Fibroblast of mammary gland (primary cell): ENCODE results near the gene ALOX15B.

Experiments
- DNase-seq: peaks from one replicate; pipeline ENCODE4 v3.0.0-alpha.2; 2010; ENCODE audit warnings: low read depth
- H3K4me3 ChIP-seq: 2 replicates; pipeline ENCODE4 v1.5.1; 2011; ENCODE audit warnings: low read depth, mild to moderate bottlenecking, low read length, moderate library complexity; ENCODE audit not compliant: control insufficient read depth
- CTCF ChIP-seq: conservative IDR thresholded peaks from 2 replicates; pipeline ENCODE4 v1.5.1; 2011; ENCODE audit warnings: low read depth, low read length, inconsistent platforms; ENCODE audit not compliant: control insufficient read depth, insufficient read depth

ALOX15B gene, protein sequence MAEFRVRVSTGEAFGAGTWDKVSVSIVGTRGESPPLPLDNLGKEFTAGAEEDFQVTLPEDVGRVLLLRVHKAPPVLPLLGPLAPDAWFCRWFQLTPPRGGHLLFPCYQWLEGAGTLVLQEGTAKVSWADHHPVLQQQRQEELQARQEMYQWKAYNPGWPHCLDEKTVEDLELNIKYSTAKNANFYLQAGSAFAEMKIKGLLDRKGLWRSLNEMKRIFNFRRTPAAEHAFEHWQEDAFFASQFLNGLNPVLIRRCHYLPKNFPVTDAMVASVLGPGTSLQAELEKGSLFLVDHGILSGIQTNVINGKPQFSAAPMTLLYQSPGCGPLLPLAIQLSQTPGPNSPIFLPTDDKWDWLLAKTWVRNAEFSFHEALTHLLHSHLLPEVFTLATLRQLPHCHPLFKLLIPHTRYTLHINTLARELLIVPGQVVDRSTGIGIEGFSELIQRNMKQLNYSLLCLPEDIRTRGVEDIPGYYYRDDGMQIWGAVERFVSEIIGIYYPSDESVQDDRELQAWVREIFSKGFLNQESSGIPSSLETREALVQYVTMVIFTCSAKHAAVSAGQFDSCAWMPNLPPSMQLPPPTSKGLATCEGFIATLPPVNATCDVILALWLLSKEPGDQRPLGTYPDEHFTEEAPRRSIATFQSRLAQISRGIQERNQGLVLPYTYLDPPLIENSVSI

GRCh38 chr17:8038954-8039610 is at the start of gene ALOX15B:
Gene ALOX15B, plus strand, starts transcription at chr17:8039059. Its CDS starts 97 bp downstream, at chr17:8039156.
- TF ChIP-seq CTCF = no peak
- no peak for DNase-seq
- H3K4me3 ChIP-seq = peak within 1 kb of the TSS; percentile 25

DNA sequence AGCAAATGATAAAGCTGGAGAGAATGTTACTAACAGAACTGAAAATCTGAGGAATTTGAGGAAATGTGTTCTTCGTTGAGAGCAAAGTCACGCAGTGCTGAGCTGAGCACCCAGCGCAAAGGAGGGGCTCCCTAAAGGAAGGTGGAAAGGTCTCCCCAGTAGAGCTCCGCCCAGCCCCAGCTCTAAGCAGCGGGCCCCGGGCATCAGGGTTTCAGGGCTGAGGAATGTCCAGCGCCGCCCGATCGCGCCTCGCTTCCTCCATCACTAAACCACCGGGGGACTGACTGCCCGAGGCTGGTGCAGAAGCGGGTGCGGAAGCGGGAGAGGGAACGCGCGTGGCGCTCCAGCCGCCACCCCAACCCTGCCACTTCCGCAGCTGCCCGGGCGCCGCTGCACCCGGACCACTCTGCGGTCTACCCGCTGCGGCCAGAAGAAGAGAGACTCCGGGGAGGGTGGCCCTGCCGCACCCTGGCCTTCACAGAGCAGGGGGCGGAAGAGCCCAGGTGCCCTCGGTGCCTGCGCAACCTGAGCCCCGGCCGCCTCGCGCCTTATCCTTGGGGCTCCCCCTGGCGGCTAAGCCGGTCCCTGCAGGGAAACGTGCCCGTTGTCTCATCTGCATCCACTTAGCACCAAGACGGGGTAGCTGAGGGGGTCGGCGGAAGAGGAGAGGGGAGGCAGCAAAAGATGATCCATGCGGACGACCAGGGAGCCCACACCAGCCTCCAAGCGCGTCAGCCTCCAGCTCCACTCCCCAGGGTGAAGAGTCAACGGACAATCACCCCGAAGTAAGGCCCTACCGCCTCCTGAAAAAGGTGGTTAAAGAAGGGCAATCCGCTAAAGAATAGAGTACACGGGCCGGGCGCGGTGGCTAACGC is 48.8 kb upstream of the ALOX15B start:
- TF ChIP-seq CTCF = peak; percentile 77
- DNase-seq = peak; percentile 53
- H3K4me3 ChIP-seq = peak overlapping the region; percentile 61

DNA sequence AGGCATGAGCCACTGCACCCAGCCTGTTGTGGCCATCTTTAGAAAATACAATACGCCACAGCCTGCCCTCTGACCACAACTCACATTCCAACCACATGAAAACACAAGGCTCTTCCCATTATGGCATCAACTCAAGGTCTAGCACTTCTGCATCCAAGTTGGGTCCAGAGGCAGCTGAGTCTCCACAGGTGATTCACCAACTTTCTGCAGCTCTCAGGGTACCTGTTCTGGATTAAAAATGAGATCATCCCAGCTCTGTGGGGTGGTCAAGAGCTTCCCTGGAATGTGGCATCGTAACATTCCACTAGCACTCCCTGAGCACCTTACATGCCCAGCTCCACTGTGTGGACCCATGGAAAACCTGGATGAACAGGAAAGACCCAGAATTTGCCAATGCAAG is 46.3 kb upstream of the ALOX15B start:
- TF ChIP-seq CTCF = no peak

GRCh38 chr17:7992924-7993323 is 45.9 kb upstream of the ALOX15B start:
- DNase-seq = no peak
- H3K4me3 ChIP-seq = no peak overlapping the region
- TF ChIP-seq CTCF = no peak

More for the DNA sequence above, 46.3 kb upstream of the ALOX15B start:
- peak; percentile 75 for DNase-seq
- H3K4me3 ChIP-seq = no peak overlapping the region

DNA sequence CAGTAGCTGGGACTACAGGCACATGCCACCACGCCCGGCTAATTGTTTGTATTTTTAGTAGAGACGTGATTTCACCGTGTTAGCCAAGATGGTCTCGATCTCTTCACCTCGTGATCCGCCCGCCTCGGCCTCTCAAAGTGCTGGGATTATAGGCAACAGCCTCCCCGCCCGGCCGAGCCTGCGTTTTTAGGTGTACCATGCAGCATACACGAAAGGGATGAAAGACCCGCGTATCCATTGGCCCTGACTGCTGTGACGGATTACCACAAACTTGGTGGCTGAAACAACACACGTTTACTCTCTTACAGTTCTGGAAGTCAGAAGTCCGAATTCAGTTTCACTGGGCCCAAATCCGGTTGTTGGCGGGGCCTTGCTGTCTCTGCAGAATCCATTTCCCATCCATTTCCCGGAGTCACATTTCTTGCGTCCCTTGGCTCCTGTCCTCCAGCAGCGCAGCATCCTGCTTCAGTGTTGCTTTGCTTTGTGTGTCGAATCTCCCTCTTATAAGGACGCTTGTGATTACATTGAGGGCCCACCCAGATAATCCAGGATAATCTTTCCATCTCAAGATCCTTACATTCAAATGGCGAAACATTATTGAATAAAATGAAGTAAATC is 44.8 kb upstream of the ALOX15B start:
- no peak for DNase-seq
- TF ChIP-seq CTCF = no peak

More for the DNA sequence above, 44.8 kb upstream of the ALOX15B start:
- no peak overlapping the region for H3K4me3 ChIP-seq
